ENCODE measurements around the gene DOCK3.
"Not testable (repeated sequence)": the region's sequence is repeated elsewhere in the genome, so short reads cannot be mapped to it uniquely, and the experiment has no call there.

The DOCK3 gene

DNA sequence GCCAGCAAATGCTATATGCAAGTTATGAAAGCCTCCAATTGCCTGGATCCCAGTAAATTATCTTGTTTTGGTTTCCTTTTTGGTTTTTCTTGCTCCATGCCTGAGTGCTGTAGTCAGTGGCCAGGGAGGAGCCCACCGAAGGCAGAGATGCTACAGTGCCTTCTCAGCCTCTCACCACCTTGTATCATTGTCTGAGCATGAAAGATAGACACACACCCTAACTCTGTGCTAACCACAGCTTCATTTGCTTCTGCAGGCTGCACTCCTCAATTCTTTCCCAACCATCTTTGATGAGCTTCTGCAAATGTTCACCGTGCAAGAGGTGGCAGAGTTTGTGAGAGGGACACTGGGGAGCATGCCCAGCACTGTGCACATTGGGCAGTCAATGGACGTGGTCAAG lies 595.8 kb downstream of the DOCK3 start:
- no peak for DNase-seq

GRCh38 chr3:51271172-51271571 lies 596.4 kb downstream of the DOCK3 start:
- no peak for DNase-seq

DNA sequence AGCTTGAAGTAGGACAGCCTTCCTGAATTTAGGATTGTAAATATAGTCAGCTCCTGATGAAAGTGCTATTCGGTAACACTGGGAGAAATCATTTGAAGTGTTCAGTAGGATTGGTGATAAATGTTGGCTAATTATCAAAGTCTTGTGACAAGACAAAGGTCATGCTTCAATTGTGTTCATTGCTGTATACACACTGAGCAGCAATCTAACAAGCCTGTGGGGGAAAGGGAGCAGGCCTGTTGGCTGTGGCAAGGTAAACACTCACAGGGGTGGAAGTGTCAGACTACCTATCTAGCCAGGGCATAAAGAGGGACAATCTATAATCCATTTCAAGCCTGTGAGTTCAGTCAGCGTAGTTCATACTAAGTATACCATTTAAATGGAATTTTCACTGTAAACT lies 599.3 kb downstream of the DOCK3 start:
- no peak for DNase-seq

DNA sequence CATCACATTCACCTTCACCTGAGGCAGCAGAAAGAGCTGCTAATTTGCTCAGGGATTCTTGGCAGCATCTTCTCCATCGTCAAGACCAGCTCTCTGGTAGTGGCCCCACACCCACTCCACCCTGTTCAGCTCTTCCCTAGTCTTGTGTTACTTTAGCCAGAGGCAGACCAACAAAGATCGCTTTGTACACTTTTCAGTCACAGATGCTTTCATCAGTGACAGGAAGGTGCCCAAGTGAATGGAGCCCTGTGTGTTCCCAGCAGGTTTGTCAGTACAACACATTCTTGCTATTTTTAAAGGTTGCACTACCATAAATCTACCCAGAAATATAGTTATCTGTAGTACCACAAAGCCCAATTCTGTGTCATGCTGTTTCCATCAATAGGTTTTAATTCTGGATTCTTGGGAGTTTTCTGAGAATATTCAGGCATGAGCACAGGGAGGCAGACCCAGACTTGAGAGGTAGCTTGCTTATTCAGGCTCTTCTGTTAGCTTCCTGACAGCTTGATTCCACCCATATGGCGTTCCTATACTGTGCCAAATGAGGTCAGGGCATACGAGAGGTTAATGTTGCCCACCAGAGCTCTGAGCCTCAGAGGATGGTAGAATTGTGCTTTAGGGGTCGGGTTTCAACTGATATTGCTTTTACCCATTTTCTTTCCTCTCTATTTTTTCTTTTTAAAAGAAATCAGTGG lies 600.5 kb downstream of the DOCK3 start:
- DNase-seq: no peak

- DNase-seq: no peak
Measured at GRCh38 chr3:51276046-51276445, 601.3 kb downstream of the DOCK3 start.

DNA sequence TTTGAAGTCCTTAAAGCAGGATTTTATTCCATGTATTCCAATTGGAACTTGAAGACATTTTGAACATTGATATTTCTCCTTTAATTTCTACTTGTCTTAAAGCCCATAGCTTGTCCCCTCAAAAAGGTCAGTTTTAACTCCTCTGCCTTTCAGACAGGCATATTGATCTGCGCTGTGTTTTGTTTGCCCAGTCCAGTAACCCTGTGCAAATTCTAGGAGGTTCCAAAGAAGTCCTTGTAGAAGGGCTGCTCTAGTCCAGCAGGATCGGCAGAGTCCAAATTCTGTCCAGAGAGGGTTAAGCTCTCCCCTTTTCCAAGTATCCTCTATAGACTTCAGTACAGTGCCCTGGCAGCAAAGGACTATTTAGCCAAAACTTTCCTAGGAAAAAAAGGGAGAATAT lies 604.7 kb downstream of the DOCK3 start:
- no peak for DNase-seq

DNA sequence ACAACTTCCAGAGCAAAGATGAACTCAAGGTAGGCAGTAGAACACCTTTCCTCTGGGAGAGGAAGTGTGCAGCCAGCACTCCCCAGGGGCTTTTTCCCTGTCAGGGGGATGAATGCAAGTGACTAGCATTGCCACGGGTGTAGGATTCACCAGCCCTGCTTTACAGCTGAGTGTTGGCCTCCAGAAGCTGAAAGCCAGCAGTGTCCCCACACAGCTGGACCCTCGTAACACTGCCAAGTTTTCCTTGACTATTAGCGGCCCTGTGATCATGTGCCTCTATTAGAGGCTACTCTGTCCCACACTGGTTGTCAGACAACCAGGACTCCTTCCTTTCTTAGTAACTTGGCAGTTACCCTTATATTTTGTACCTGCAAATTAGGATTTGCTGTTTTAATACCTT lies 605.4 kb downstream of the DOCK3 start:
- DNase-seq: no peak

DNA sequence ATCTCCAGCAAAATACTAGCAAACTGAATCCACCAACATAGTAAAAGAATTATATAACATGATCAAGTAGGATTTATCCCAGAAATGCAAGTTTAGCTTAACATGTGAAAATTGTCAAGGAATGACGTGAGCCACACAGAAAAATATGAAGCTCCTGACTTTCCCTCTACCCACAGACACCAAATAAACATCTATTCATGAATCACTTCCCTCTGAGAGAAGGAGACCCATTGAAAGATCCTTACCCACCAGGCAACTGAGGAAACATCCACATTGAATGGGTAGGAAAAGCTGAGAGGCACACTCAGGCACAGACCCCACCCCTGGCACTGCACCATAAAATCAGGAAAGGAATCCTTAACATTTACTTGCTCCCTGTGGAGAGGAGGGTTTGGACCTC lies 608.2 kb downstream of the DOCK3 start:
- no peak for DNase-seq

- no peak for DNase-seq
Measured at GRCh38 chr3:51283421-51283820, 608.7 kb downstream of the DOCK3 start.

GRCh38 chr3:51295625-51296024 lies 620.9 kb downstream of the DOCK3 start:
- DNase-seq: no peak

- no peak for DNase-seq
Measured at GRCh38 chr3:51297333-51297732, 622.6 kb downstream of the DOCK3 start.

DNA sequence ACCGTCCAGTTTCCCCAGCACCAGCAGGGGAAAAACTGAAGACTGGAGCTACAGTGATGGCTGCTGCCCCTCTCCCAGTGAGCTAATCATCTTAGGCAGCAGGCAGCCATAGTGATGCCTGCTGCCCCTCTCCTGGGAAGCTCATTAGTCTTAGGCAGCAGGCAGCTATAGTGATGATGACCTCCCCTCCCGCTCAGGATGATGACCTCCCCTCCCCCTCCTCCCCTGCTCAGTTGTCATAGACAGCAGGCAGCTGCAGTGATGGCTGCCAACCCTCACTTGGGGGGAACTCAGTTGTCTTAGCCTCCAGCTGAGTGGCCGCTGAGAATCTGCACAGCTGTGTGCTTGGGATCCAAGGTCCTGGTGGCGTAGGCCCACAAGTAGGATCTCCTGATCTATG lies 629.5 kb downstream of the DOCK3 start:
- no peak for DNase-seq

DNA sequence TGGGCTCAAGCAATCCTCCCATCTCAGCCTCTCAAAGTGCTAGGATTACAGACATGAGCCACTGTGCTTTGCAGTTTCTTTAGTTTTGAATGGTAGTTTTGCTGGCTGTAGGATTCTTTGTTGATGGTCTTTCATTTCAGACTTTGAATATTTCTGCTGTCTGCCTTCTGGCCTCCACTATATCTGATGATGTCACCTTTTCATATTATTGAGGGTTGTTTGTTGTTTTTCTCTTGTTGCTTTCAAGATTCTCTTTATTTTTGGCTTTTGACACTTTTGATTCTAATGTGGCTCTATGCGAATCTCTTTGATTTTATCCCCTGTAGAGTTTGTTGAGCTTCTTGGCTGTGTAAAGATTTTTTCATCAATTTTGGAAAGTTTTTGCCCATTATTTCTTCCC lies 631.4 kb downstream of the DOCK3 start:
- DNase-seq: no peak

DNA sequence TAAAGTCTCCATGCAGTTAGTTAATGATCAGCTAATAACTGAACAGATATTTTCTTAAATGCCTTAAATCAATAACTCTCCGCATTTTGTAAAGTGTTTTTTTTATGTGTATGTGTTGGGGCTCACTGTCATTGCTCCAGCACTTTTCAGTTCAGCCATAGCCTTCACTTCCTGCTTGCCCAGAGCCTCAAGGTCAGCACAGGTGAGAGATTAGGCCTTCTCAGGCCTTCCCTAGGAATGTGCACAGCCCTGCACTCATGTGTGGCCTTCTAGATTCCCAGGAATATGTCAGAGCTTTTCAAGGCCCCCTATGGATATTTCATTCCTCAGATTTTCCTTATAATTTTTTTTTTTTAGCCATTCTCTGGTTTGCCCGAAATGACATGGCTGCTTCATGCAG lies 632.7 kb downstream of the DOCK3 start:
- DNase-seq: no peak

DNA sequence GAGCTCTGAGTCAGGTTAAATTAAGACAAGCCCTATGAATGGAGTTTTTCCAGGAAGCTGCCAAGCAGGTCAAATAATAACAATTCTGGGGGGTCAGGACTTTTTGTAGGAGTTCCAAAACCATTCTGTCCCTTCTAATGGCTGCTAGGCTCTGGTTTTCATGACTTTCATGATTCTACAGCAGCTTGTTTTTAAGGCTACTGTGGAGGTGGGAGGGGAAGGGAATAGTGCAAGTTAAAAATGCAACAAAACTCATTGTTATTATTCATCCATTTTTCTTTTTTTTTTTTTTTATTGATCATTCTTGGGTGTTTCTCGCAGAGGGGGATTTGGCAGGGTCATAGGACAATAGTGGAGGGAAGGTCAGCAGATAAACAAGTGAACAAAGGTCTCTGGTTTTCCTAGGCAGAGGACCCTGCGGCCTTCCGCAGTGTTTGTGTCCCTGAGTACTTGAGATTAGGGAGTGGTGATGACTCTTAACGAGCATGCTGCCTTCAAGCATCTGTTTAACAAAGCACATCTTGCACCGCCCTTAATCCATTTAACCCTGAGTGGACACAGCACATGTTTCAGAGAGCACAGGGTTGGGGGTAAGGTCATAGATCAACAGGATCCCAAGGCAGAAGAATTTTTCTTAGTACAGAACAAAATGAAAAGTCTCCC lies 633.3 kb downstream of the DOCK3 start:
- DNase-seq: not testable (repeated sequence)

DNA sequence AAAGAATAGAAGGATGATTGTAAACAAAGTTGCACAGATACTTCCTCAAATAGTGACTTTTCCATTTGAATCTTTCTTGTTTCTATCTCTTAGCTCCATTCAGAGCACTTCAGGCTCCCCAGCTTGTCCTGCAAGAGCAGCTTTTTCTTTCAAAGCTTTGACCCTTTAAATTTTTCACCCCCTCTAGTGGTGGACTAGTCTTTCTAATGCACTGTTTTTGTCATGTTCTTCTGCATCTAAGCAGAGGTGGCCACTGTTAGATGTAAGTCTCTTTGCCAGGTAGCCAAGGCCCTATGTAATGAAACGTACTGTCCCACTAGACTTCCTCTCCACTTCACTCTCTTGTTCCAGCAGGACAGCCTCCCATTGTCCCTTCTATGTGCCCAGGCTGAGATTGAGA lies 636.3 kb downstream of the DOCK3 start:
- DNase-seq: no peak

DNA sequence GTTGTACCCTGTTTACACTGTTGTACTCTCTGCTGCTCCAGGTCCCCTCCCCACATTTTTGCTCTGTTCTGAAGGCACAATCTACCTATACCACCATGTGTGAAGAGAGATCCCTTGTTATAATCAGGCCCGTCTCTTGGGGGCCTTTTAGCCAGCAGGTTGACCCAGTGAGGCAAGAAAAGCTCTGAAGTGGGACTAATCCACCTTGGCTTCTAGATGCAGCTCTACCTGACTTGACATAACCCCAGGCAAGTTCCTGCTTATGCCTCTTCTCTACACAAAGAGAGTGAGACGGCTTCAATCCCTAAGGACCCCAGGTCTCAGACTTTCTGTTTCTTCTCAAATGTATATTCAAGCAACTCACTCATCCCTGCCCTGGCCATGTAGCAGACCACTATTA lies 653.5 kb downstream of the DOCK3 start:
- DNase-seq: no peak

DNA sequence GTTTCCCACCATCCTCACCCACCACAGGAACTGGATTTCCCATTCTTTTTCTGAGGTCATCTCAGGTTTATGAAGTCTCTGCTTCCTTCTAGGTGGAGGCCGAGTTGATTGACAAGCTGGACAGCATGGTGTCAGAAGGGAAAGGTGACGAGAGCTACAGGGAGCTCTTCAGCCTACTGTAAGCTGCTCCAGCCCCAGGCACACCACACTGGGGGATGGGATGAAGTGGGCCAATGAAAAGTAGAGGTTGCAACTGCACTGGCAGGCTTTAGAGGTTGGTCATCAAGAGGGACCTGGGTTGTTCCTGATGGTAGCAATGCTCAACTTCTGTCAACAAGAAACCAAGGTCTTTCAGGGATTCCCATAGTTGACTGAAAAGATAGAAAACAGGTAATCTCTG lies 655.3 kb downstream of the DOCK3 start:
- no peak for DNase-seq

DNA sequence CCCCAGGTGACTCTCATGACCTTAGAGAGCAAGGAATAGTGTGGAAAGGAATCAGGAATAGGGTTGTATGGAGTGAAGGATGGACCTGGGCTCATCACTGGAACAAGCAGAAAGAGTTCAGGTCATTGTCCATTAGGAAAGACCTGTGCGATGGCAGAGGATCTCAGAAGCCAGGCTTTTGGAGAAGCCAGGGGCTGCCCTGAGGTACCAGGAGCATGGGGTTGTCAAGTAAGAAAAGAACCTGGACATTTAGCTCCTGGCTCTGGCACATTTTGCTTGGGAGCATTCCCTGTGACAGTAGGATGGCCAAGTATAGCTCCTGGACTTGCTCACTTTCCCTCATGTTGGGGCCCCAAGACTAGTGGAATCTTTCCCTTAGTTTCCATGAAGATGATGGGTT lies 657.4 kb downstream of the DOCK3 start:
- no peak for DNase-seq

DNA sequence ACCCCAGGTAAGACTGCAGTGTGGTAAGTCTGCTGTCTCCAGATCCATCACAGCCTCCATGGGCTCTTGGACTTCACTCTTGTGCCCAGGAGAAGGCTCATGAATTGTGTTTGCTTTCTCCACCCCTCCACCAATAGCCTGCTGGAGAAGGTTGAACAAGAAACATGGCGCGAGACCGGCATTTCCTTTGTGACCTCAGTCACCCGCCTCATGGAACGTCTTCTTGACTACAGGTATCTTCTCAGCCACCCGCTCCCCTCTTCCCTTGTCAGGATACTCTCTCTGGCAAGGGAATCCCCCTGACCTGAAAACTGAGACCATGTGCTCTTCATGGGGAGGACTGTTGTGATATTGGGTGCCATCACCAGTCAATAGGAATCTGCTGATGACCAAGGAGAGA lies 658.3 kb downstream of the DOCK3 start:
- no peak for DNase-seq

- no peak for DNase-seq
Measured at GRCh38 chr3:51336261-51336660, 661.5 kb downstream of the DOCK3 start.

GRCh38 chr3:51337666-51338065 lies 662.9 kb downstream of the DOCK3 start:
- DNase-seq: no peak

- DNase-seq: peak; percentile 18
Measured at GRCh38 chr3:51338632-51339031, 663.9 kb downstream of the DOCK3 start.

DNA sequence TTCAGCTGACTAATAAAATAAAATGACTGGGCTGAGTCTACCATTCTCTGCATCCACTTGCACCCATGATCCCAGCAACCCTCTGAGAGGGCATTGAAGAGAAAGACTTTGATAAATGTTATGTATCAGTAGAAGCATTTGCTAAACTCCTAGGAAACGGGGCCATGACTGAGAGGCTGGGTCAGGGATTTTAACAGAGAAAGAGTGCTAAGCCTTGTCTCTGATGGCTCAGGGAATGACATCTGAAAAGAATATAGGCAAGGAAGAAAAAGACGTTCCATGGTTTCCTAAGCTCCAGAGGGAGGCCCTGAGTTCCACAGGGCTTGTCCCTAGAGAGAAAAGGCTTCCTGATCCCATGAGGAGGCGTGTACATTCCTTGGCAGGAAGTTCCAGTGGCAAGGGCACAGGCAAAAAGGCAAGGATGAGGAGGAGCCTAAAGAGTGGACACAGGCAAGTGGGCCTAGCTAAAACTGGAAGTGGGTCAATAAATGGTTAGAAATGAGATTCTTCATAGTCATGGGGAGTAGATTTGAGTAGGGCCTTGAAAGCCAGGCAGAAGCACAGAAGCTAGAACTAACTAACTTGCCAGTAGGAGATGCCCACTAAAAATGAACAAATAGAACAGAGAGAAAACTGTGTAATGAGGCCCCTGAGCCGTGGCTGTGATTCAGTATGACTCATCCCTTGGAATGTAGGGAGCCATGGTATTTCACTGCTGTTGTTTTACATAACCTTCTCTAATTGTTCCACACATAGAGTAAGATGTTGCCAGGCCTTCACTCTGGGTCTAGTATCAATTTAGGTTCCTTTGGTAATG lies 665.5 kb downstream of the DOCK3 start:
- no peak for DNase-seq

All from NCI-H146 (cell line).